Adipocyte (in vitro differentiated cells): ENCODE results near the gene MOB1A.
"Not testable (repeated sequence)": the region's sequence is repeated elsewhere in the genome, so short reads cannot be mapped to it uniquely, and the experiment has no call there.

Experiments
- DNase-seq: peaks from one replicate; pipeline ENCODE4 v3.0.0-alpha.2; 2015; ENCODE audit warnings: low read depth
- H3K27me3 ChIP-seq: replicated peaks from 2 replicates; pipeline ENCODE4 v1.7.0; 2013; ENCODE audit warnings: mild to moderate bottlenecking, low read length, moderate library complexity; ENCODE audit not compliant: control insufficient read depth, insufficient read depth
- H3K36me3 ChIP-seq: 2 replicates; pipeline ENCODE4 v1.7.0; 2013; ENCODE audit warnings: low read length, mild to moderate bottlenecking, moderate library complexity; ENCODE audit not compliant: control insufficient read depth, insufficient read depth, severe bottlenecking
- H3K4me1 ChIP-seq: 2 replicates; pipeline ENCODE4 v1.7.0; 2013; ENCODE audit warnings: mild to moderate bottlenecking, low read length, moderate library complexity; ENCODE audit not compliant: control insufficient read depth, insufficient read depth
- H3K4me3 ChIP-seq: 2 replicates; pipeline ENCODE4 v1.7.0; 2013; ENCODE audit warnings: mild to moderate bottlenecking, low read length, moderate library complexity
- H3K9ac ChIP-seq: 2 replicates; pipeline ENCODE4 v1.7.0; 2013; ENCODE audit warnings: mild to moderate bottlenecking, low read length, moderate library complexity
- H3K9me3 ChIP-seq: 2 replicates; pipeline ENCODE4 v1.7.0; 2013; ENCODE audit warnings: mild to moderate bottlenecking, low read length, moderate library complexity; ENCODE audit not compliant: control insufficient read depth

The MOB1A gene

GRCh38 chr2:74198023-74198460 is 19.4 kb upstream of the MOB1A start:
- H3K9ac ChIP-seq = peak overlapping the region; percentile 98
- H3K27me3 ChIP-seq = no peaks in the 10 kb centered on the region
- no peaks in the 10 kb centered on the region for H3K9me3 ChIP-seq
- peaks cover 38% of the 10 kb centered on the region for H3K4me1 ChIP-seq
- H3K4me3 ChIP-seq = peak overlapping the region; percentile 96
- peaks cover 6% of the 10 kb centered on the region for H3K36me3 ChIP-seq
- DNase-seq = no peak

GRCh38 chr2:74197049-74197448 is 18.4 kb upstream of the MOB1A start:
- H3K9me3 ChIP-seq = no peaks in the 10 kb centered on the region
- H3K27me3 ChIP-seq = no peaks in the 10 kb centered on the region
- H3K4me1 ChIP-seq = peaks cover 28% of the 10 kb centered on the region
- no peak for DNase-seq
- H3K9ac ChIP-seq = no peak overlapping the region
- H3K36me3 ChIP-seq = no peaks in the 10 kb centered on the region
- no peak overlapping the region for H3K4me3 ChIP-seq

- DNase-seq = no peak
- H3K36me3 ChIP-seq = no peaks in the 10 kb centered on the region
Observed at GRCh38 chr2:74194799-74195198, 16.1 kb upstream of the MOB1A start.

GRCh38 chr2:74191596-74192380 is 13.1 kb upstream of the MOB1A start:
- DNase-seq = no peak

More at GRCh38 chr2:74194799-74195198, 16.1 kb upstream of the MOB1A start:
- Histone ChIP-seq H3K4me1 (peaks cover 7% of the 10 kb centered on the region), H3K9ac (no peak overlapping the region), H3K27me3 (peaks cover 3% of the 10 kb centered on the region), H3K9me3 (no peaks in the 10 kb centered on the region), H3K4me3 (no peak overlapping the region)

GRCh38 chr2:74188696-74189095 is 10.0 kb upstream of the MOB1A start:
- Histone ChIP-seq H3K36me3 (no peaks in the 10 kb centered on the region), H3K9ac (no peak overlapping the region), H3K27me3 (peaks cover 3% of the 10 kb centered on the region), H3K4me3 (no peak overlapping the region), H3K9me3 (no peaks in the 10 kb centered on the region), H3K4me1 (peaks cover 3% of the 10 kb centered on the region)
- no peak for DNase-seq

More at GRCh38 chr2:74191596-74192380, 13.1 kb upstream of the MOB1A start:
- Histone ChIP-seq H3K27me3 (peaks cover 3% of the 10 kb centered on the region), H3K36me3 (no peaks in the 10 kb centered on the region), H3K4me3 (no peak overlapping the region), H3K9me3 (no peaks in the 10 kb centered on the region), H3K4me1 (peaks cover 3% of the 10 kb centered on the region), H3K9ac (no peak overlapping the region)

- Histone ChIP-seq H3K27me3 (peaks cover 3% of the 10 kb centered on the region), H3K9me3 (no peaks in the 10 kb centered on the region), H3K4me3 (no peak overlapping the region), H3K4me1 (peaks cover 3% of the 10 kb centered on the region), H3K9ac (no peak overlapping the region), H3K36me3 (no peaks in the 10 kb centered on the region)
- DNase-seq = peak; percentile 15
Observed at GRCh38 chr2:74188018-74188601, 9.4 kb upstream of the MOB1A start.

GRCh38 chr2:74186706-74187105 is 8.0 kb upstream of the MOB1A start:
- not testable (repeated sequence) for DNase-seq, H3K9me3 ChIP-seq, H3K4me3 ChIP-seq, H3K36me3 ChIP-seq, H3K27me3 ChIP-seq, H3K9ac ChIP-seq, H3K4me1 ChIP-seq

- Histone ChIP-seq H3K4me1 (peaks cover 3% of the 10 kb centered on the region), H3K36me3 (no peaks in the 10 kb centered on the region), H3K4me3 (no peak overlapping the region), H3K9ac (no peak overlapping the region), H3K27me3 (peaks cover under 1% of the 10 kb centered on the region), H3K9me3 (no peaks in the 10 kb centered on the region)
- no peak for DNase-seq
Observed at GRCh38 chr2:74186038-74186437, 7.4 kb upstream of the MOB1A start.

GRCh38 chr2:74183878-74184277 is 5.2 kb upstream of the MOB1A start:
- Histone ChIP-seq H3K36me3 (no peaks in the 10 kb centered on the region), H3K4me3 (no peak overlapping the region), H3K4me1 (peaks cover 8% of the 10 kb centered on the region), H3K9me3 (no peaks in the 10 kb centered on the region), H3K27me3 (no peaks in the 10 kb centered on the region), H3K9ac (no peak overlapping the region)
- DNase-seq = no peak

GRCh38 chr2:74181739-74182138 is 3.1 kb upstream of the MOB1A start:
- H3K4me3 ChIP-seq = no peak overlapping the region
- peak overlapping the region; percentile 5 for H3K9ac ChIP-seq
- H3K27me3 ChIP-seq = no peaks in the 10 kb centered on the region
- peak; percentile 14 for DNase-seq
- no peaks in the 10 kb centered on the region for H3K36me3 ChIP-seq
- H3K9me3 ChIP-seq = no peaks in the 10 kb centered on the region
- H3K4me1 ChIP-seq = peaks cover 15% of the 10 kb centered on the region

GRCh38 chr2:74179063-74179865 is 585 bp upstream of the MOB1A start:
- peaks cover 17% of the 10 kb centered on the region for H3K4me1 ChIP-seq
- H3K27me3 ChIP-seq = no peaks in the 10 kb centered on the region
- H3K9ac ChIP-seq = peak overlapping the region; percentile 95
- no peaks in the 10 kb centered on the region for H3K36me3 ChIP-seq
- no peaks in the 10 kb centered on the region for H3K9me3 ChIP-seq
- DNase-seq = no peak
- H3K4me3 ChIP-seq = peak overlapping the region; percentile 85
